SU-DHL-6 (cell line): Measurements from ENCODE around the gene TPST1.

Source experiments
- H2AFZ ChIP-seq: fragments of 200-600 bp; sonication (generic); 2 replicates; pipeline ENCODE4 v1.6.1; 2014; ENCODE audit warnings: low read depth, mild to moderate bottlenecking, moderate library complexity, mixed read lengths, antibody characterized with exemption, low read length; ENCODE audit not compliant: severe bottlenecking
- H3F3A ChIP-seq: fragments of 200-600 bp; shearing (Covaris generic); 2 replicates; pipeline ENCODE4 v1.6.0; 2016; ENCODE audit warnings: antibody characterized with exemption, mild to moderate bottlenecking; ENCODE audit not compliant: insufficient read depth
- H3K27ac ChIP-seq: fragments of 200-600 bp; sonication (generic); 2 replicates; pipeline ENCODE4 v1.5.1; 2016; ENCODE audit warnings: low read depth, mild to moderate bottlenecking, low read length, moderate library complexity, mixed read lengths
- H3K27me3 ChIP-seq: fragments of 200-600 bp; sonication (generic), shearing (Covaris generic); 2 replicates; pipeline ENCODE4 v1.6.0; 2014; ENCODE audit warnings: mild to moderate bottlenecking, low read length
- H3K36me3 ChIP-seq: fragments of 200-600 bp; sonication (generic); 2 replicates; pipeline ENCODE4 v1.6.1; 2014; ENCODE audit warnings: mild to moderate bottlenecking, low read length, mixed read lengths
- H3K4me2 ChIP-seq: fragments of 300-600, 200-600 bp; shearing (Covaris generic), sonication (generic); 2 replicates; pipeline ENCODE4 v1.6.0; 2014; ENCODE audit warnings: low read length, low read depth, mild to moderate bottlenecking; ENCODE audit not compliant: poor library complexity, severe bottlenecking
- H3K4me3 ChIP-seq: fragments of 200-600 bp; sonication (generic); 2 replicates; pipeline ENCODE4 v1.5.1; 2014; ENCODE audit warnings: antibody characterized with exemption, low read length, mild to moderate bottlenecking, mixed read lengths; ENCODE audit not compliant: insufficient read depth, poor library complexity, severe bottlenecking
- H3K79me2 ChIP-seq: fragments of 200-600 bp; sonication (generic); 2 replicates; pipeline ENCODE4 v1.6.1; 2014; ENCODE audit warnings: mild to moderate bottlenecking, low read length, moderate library complexity; ENCODE audit not compliant: insufficient read depth
- H3K9ac ChIP-seq: fragments of 200-600 bp; sonication (generic); 2 replicates; pipeline ENCODE4 v1.7.0; 2014; ENCODE audit warnings: mild to moderate bottlenecking, low read length
- H3K9me2 ChIP-seq: fragments of 200-600 bp; sonication (generic); replicated peaks from 2 replicates; pipeline ENCODE4 v1.6.1; 2014; ENCODE audit warnings: low read length; ENCODE audit not compliant: insufficient read depth
- H3K9me3 ChIP-seq: fragments of 200-600 bp; sonication (generic); 2 replicates; pipeline ENCODE4 v1.6.1; 2014; ENCODE audit warnings: low read length, mixed read lengths; ENCODE audit not compliant: insufficient read depth
- H4K20me1 ChIP-seq: fragments of 200-600 bp; sonication (generic); 2 replicates; pipeline ENCODE4 v1.6.1; 2014; ENCODE audit warnings: low read depth, mild to moderate bottlenecking, antibody characterized with exemption, low read length, moderate library complexity, mixed read lengths
- EZH2phosphoT487 ChIP-seq: fragments of 200-600 bp; sonication (generic), shearing (Covaris generic); conservative IDR thresholded peaks from 2 replicates; pipeline ENCODE4 v1.6.1; 2018; ENCODE audit warnings: mild to moderate bottlenecking, antibody characterized with exemption, low read length, moderate library complexity, mixed read lengths
- TF ChIP-seq, protein P1 (sequence below): fragments of 200-600 bp; sonication (generic); IDR thresholded peaks from one replicate; pipeline ENCODE4 v1.5.1; 2017; ENCODE audit warnings: antibody characterized with exemption, mild to moderate bottlenecking, low read length, moderate library complexity; ENCODE audit not compliant: insufficient read depth, poor library complexity, severe bottlenecking

The TPST1 gene

DNA sequence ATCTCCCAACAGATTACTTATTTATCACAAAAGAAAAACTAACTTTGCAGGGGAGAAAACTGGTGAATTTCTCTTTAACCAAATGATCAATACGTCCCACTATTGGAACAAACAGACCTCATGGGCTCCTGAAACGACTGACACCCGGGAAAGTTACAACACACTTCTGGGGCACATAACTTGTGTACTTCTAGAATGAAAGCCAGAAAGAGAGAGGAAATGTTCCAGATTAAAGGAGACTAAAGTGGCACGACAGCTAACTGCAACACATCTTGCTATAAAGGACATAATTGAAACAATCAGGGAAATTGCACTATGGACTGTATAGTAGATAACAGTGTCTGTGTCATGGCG lies 14.7 kb upstream of the TPST1 start:
- Histone ChIP-seq H3K9me2 (no peaks in the 10 kb centered on the region), H3K4me2 (no peak overlapping the region)
- TF ChIP-seq EZH2phosphoT487: no peak
- TF ChIP-seq, protein P1, sequence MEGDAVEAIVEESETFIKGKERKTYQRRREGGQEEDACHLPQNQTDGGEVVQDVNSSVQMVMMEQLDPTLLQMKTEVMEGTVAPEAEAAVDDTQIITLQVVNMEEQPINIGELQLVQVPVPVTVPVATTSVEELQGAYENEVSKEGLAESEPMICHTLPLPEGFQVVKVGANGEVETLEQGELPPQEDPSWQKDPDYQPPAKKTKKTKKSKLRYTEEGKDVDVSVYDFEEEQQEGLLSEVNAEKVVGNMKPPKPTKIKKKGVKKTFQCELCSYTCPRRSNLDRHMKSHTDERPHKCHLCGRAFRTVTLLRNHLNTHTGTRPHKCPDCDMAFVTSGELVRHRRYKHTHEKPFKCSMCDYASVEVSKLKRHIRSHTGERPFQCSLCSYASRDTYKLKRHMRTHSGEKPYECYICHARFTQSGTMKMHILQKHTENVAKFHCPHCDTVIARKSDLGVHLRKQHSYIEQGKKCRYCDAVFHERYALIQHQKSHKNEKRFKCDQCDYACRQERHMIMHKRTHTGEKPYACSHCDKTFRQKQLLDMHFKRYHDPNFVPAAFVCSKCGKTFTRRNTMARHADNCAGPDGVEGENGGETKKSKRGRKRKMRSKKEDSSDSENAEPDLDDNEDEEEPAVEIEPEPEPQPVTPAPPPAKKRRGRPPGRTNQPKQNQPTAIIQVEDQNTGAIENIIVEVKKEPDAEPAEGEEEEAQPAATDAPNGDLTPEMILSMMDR: no peak

DNA sequence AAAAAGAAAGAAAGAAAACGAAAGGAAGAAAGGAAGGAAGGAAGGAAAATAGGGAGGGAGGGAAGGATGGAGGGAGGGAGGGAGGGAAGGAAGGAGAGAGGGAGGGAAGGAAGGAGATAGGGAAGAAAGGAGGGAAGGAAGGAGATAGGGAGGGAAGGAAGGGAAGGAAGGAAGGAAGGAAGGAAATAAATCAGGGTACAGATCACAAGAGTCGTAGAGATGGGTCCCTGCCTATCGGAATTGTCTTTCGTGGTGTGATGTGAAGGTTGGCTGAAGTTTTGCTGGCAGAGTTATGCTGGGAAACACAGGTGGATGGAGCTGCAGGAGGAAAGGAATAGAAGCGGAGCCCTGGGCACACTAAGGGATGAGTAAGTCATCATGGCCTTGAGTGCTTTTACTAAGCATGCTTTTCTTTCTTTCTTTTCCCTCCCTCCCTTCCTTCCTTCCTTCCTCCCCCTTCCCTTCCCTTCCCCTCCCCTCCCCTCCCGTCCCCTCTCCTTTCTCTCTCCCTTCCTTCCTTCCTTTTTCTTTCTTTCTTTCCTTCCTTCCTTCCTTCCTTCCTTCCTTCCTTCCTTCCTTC lies 11.9 kb upstream of the TPST1 start:
- Histone ChIP-seq H3K4me3 (no peak overlapping the region), H3K27ac (no peak overlapping the region), H3K27me3 (no peaks in the 10 kb centered on the region), H2AFZ (no peak overlapping the region), H3K79me2 (no peaks in the 10 kb centered on the region), H3K9me3 (no peaks in the 10 kb centered on the region), H3K4me2 (no peak overlapping the region), H3K36me3 (no peaks in the 10 kb centered on the region), H3K9me2 (no peaks in the 10 kb centered on the region), H4K20me1 (no peaks in the 10 kb centered on the region), H3K9ac (no peak overlapping the region), H3F3A (no peaks in the 10 kb centered on the region)
- TF ChIP-seq EZH2phosphoT487: no peak
- TF ChIP-seq, protein P1: no peak

More for the DNA sequence above, 14.7 kb upstream of the TPST1 start:
- Histone ChIP-seq H4K20me1 (no peaks in the 10 kb centered on the region), H3K36me3 (no peaks in the 10 kb centered on the region), H3K9me3 (no peaks in the 10 kb centered on the region), H3K9ac (no peak overlapping the region), H3K27ac (no peak overlapping the region), H2AFZ (no peak overlapping the region), H3K27me3 (no peaks in the 10 kb centered on the region), H3K4me3 (no peak overlapping the region), H3F3A (no peaks in the 10 kb centered on the region), H3K79me2 (no peaks in the 10 kb centered on the region)

DNA sequence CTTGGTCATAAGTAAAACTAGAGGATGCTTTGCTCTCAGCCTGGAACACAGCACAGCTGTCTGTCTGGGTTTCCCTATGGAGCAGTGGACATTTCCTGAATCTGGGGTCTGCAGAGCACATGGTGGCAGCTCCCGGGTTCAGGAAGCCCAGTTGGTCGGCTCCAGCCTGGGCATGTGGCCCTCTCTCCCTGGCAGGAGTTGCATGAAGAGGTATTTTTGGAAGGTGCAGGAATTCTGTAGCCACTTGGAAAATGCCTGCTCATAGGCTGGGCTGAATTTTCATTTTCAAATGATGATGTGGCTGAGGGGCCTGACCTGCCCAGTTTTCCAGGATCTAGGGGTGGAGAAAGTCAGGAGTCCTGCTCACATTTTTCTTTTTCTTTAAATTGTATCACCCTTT lies 6.7 kb upstream of the TPST1 start:
- Histone ChIP-seq H3K27me3 (0 out of 2 replicates have a peak, but pooled peaks cover 2% of the 10 kb centered on the region), H3K27ac (no peak overlapping the region), H3K79me2 (no peaks in the 10 kb centered on the region), H4K20me1 (no peaks in the 10 kb centered on the region), H3K9me3 (no peaks in the 10 kb centered on the region), H3K9ac (no peak overlapping the region), H3F3A (no peaks in the 10 kb centered on the region), H3K9me2 (no peaks in the 10 kb centered on the region), H2AFZ (no peak overlapping the region), H3K36me3 (no peaks in the 10 kb centered on the region), H3K4me2 (no peak overlapping the region), H3K4me3 (no peak overlapping the region)
- TF ChIP-seq, protein P1: no peak
- no peak for TF ChIP-seq EZH2phosphoT487
